Peyer's patch (tissue), 4 donors: ENCODE measurements around the gene SLC30A7.

Experiments
- POLR2A ChIP-seq, 2 donors: fragments of 450-650 bp; IDR thresholded peaks; one replicate each; pipeline ENCODE4 v1.5.1; 2017; ENCODE audit warnings: antibody characterized with exemption in 2 of 2, mild to moderate bottlenecking in 2 of 2, moderate library complexity in 2 of 2
- TF ChIP-seq, protein P1 (sequence below), 6 experiments: fragments of 450-650 bp in 4 of 6; fragments of 200-600 bp in 2 of 6; sonication (generic) in 1 of 6; IDR thresholded peaks; one replicate each; pipeline ENCODE4 v1.5.1; 2017 to 2019; ENCODE audit warnings: antibody characterized with exemption in 6 of 6, mild to moderate bottlenecking in 3 of 6, moderate library complexity in 1 of 6

- TF ChIP-seq, protein P1, sequence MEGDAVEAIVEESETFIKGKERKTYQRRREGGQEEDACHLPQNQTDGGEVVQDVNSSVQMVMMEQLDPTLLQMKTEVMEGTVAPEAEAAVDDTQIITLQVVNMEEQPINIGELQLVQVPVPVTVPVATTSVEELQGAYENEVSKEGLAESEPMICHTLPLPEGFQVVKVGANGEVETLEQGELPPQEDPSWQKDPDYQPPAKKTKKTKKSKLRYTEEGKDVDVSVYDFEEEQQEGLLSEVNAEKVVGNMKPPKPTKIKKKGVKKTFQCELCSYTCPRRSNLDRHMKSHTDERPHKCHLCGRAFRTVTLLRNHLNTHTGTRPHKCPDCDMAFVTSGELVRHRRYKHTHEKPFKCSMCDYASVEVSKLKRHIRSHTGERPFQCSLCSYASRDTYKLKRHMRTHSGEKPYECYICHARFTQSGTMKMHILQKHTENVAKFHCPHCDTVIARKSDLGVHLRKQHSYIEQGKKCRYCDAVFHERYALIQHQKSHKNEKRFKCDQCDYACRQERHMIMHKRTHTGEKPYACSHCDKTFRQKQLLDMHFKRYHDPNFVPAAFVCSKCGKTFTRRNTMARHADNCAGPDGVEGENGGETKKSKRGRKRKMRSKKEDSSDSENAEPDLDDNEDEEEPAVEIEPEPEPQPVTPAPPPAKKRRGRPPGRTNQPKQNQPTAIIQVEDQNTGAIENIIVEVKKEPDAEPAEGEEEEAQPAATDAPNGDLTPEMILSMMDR (IDR thresholded peaks at IDR 0.05) = no peak
- TF ChIP-seq POLR2A (IDR thresholded peaks at IDR 0.05) = no peak
These were observed 108.2 kb downstream of the SLC30A7 start for GRCh38 chr1:101004061-101004460.
